Endothelial cell of umbilical vein (primary cell): Measurements from ENCODE around the gene NYAP2. TPM values are rescaled to one million over a fixed set of nuclear protein-coding genes. Genes with fewer than 3 reads are reported as not detected.

Experiments used
- BruUV-seq: library from RNA; stranded (reverse); fragments of 400-500 nt; replicated peaks from 2 replicates; lab custom pipeline; 2021; lab: Mats Ljungman, UMichigan
- CTCF ChIA-PET: fragments of 300-600, 350-600 bp; sonication (Branson Sonifier 250); formaldehyde crosslinking; loops from one replicate; lab custom pipeline; 2021; ENCODE audit warnings: antibody characterized with exemption, inconsistent platforms; lab: Charles Lee
- POLR2A ChIA-PET: fragments of 300-600, 350-600 bp; sonication (Branson Sonifier 250); formaldehyde crosslinking; loops from one replicate; lab custom pipeline; 2021; ENCODE audit warnings: antibody characterized with exemption, inconsistent platforms; lab: Charles Lee
- DNase-seq: peaks from one replicate; pipeline ENCODE4 v3.0.0-alpha.2; 2011; ENCODE audit warnings: low read depth, low spot score
- FAIRE-seq: peaks from 2 replicates; lab custom pipeline; 2011; peaks lifted over from hg19 to GRCh38; lab: Jason Lieb, UNC
- H2AFZ ChIP-seq: 2 replicates; pipeline ENCODE4 v1.6.0; 2012; ENCODE audit warnings: low read depth, low read length, control low read depth, inconsistent platforms
- H3K27ac ChIP-seq: 2 replicates; pipeline ENCODE4 v1.5.1; 2011; ENCODE audit warnings: low read depth, mild to moderate bottlenecking, control low read depth, low read length, moderate library complexity; ENCODE audit not compliant: insufficient read depth
- H3K27me3 ChIP-seq, 2 experiments: 2 replicates each; pipeline versions ENCODE4 v1.6.0 to v1.6.1; 2011; ENCODE audit warnings: low read length in 2 of 2, mixed read lengths in 1 of 2; ENCODE audit not compliant: control insufficient read depth in 2 of 2, insufficient read depth in 2 of 2
- H3K36me3 ChIP-seq, 2 experiments: 2 replicates in 1 of 2; 3 replicates in 1 of 2; pipeline ENCODE4 v1.5.1; 2011; ENCODE audit warnings: low read length in 2 of 2, mild to moderate bottlenecking in 1 of 2, moderate library complexity in 1 of 2; ENCODE audit not compliant: control insufficient read depth in 2 of 2, insufficient read depth in 2 of 2; ENCODE audit errors: extremely low read depth in 1 of 2
- H3K4me1 ChIP-seq: 3 replicates; pipeline ENCODE4 v1.5.1; 2011; ENCODE audit warnings: mild to moderate bottlenecking, low read length; ENCODE audit not compliant: control insufficient read depth, insufficient read depth; ENCODE audit errors: extremely low read depth
- H3K4me2 ChIP-seq: 2 replicates; pipeline ENCODE4 v1.6.1; 2011; ENCODE audit warnings: low read length, control low read depth, mixed read lengths; ENCODE audit not compliant: insufficient read depth
- H3K4me3 ChIP-seq, 3 experiments: fragments of 200-600 bp in 1 of 3; sonication (generic), shearing (Covaris generic) in 1 of 3; replicated peaks in 1 of 3; 2 replicates each; pipeline ENCODE4 v1.5.1; 2011 to 2016; ENCODE audit warnings: control low read depth in 3 of 3, low read length in 3 of 3, mild to moderate bottlenecking in 2 of 3, inconsistent platforms in 1 of 3, low read depth in 1 of 3, moderate library complexity in 1 of 3; ENCODE audit not compliant: insufficient read depth in 1 of 3
- H3K79me2 ChIP-seq: 2 replicates; pipeline ENCODE4 v1.6.0; 2012; ENCODE audit warnings: low read length, inconsistent platforms; ENCODE audit not compliant: control insufficient read depth, insufficient read depth
- H3K9ac ChIP-seq: replicated peaks from 2 replicates; pipeline ENCODE3; 2011; ENCODE audit warnings: low read length, control low read depth; ENCODE audit not compliant: insufficient read depth; ENCODE audit errors: extremely low read depth
- H3K9me1 ChIP-seq: replicated peaks from 3 replicates; pipeline ENCODE4 v1.6.0; 2011; ENCODE audit warnings: mild to moderate bottlenecking, low read length; ENCODE audit not compliant: control insufficient read depth, insufficient read depth; ENCODE audit errors: extremely low read depth
- H3K9me3 ChIP-seq: replicated peaks from 2 replicates; pipeline ENCODE4 v1.5.1; 2012; ENCODE audit warnings: low read length, inconsistent platforms; ENCODE audit not compliant: control insufficient read depth, insufficient read depth
- H4K20me1 ChIP-seq: replicated peaks from 2 replicates; pipeline ENCODE3; 2011; ENCODE audit warnings: mild to moderate bottlenecking, low read length; ENCODE audit not compliant: control insufficient read depth, insufficient read depth; ENCODE audit errors: extremely low read depth
- CTCF ChIP-seq, 2 donors: IDR thresholded peaks; 1 replicate in 1 of 2; 2 replicates in 1 of 2; pipeline ENCODE4 v1.5.1; 2011; ENCODE audit warnings: low read length in 2 of 2, mild to moderate bottlenecking in 2 of 2, moderate library complexity in 2 of 2, control low read depth in 1 of 2, inconsistent platforms in 1 of 2, low read depth in 1 of 2; ENCODE audit not compliant: insufficient read depth in 1 of 2; ENCODE audit errors: extremely low read depth in 1 of 2
- EZH2 ChIP-seq: IDR thresholded peaks from 2 replicates; pipeline ENCODE4 v1.6.1; 2012; ENCODE audit warnings: borderline replicate concordance, low read depth, mild to moderate bottlenecking, moderate library complexity, low read length, inconsistent platforms; ENCODE audit not compliant: severe bottlenecking
- FOS ChIP-seq: IDR thresholded peaks from 2 replicates; pipeline ENCODE4 v1.6.1; 2011; ENCODE audit warnings: mild to moderate bottlenecking, low read length, moderate library complexity, borderline replicate concordance; ENCODE audit not compliant: insufficient read depth
- GATA2 ChIP-seq: IDR thresholded peaks from 2 replicates; pipeline ENCODE4 v1.7.0; 2011; ENCODE audit warnings: low read depth, mild to moderate bottlenecking, moderate library complexity, mixed read lengths, low read length; ENCODE audit not compliant: insufficient read length, insufficient read depth
- JUN ChIP-seq: IDR thresholded peaks from 2 replicates; pipeline ENCODE4 v1.6.1; 2011; ENCODE audit warnings: borderline replicate concordance, low read depth; ENCODE audit not compliant: insufficient read length, insufficient read depth
- MAX ChIP-seq: IDR thresholded peaks from 2 replicates; pipeline ENCODE4 v1.6.1; 2011; ENCODE audit not compliant: insufficient read depth, insufficient read length
- MYC ChIP-seq: IDR thresholded peaks from one replicate; pipeline ENCODE4 v1.6.1; 2011; ENCODE audit warnings: mild to moderate bottlenecking, low read depth, low read length
- POLR2A ChIP-seq: IDR thresholded peaks from 2 replicates; pipeline ENCODE4 v1.6.1; 2012; ENCODE audit warnings: low read depth, mild to moderate bottlenecking, control low read depth, low read length
- POLR2AphosphoS5 ChIP-seq: IDR thresholded peaks from 2 replicates; pipeline ENCODE4 v1.6.1; 2012; ENCODE audit warnings: low read depth, mild to moderate bottlenecking, control low read depth, low read length, moderate library complexity; ENCODE audit not compliant: insufficient read depth
- dilution Hi-C: fragments of 300-500 bp; cut with MboI; formaldehyde crosslinking; loops from one replicate; pipeline ENCODE4 v1.15.0; 2019; ENCODE audit warnings: low sequenced_read_pairs; ENCODE audit not compliant: extremely low pct_ligation_motif_present
- intact Hi-C: fragments of 100-400 bp; cut with micrococcal nuclease; formaldehyde crosslinking; loops from one replicate; pipeline ENCODE4 v1.10.0; 2022
- polyA plus RNA-seq, 4 experiments: library from polyadenylated mRNA; depleted of rRNA in 3 of 4; stranded (reverse) in 3 of 4; unstranded in 1 of 4; fragments of >200 nt; gene quantifications; 2 replicates each; pipeline versions ENCODE4 v1.2.1 to v1.2.3, GENCODE V29; 2011 to 2012; ENCODE audit warnings: missing spikeins in 1 of 4
- total RNA-seq: library from RNA; stranded (reverse); gene quantifications from 2 replicates; pipeline ENCODE4 v1.2.3, GENCODE V29; 2021

Gene NYAP2
- total and polyA plus RNA-seq, 2 donors (not counting 3 experiments of a cell fraction or from before 2014, with no cell fraction given) = not detected

- Histone ChIP-seq H3K27ac (no peak overlapping the region), H3K9me3 (no peaks in the 10 kb centered on the region), H2AFZ (no peak overlapping the region), H3K9ac (no peak overlapping the region), H3K79me2 (no peaks in the 10 kb centered on the region), H3K27me3 (no peaks in the 10 kb centered on the region), H4K20me1 (no peaks in the 10 kb centered on the region), H3K4me1 (no peaks in the 10 kb centered on the region), H3K9me1 (no peaks in the 10 kb centered on the region), H3K36me3 (no peaks in the 10 kb centered on the region), H3K4me2 (no peak overlapping the region), H3K4me3 (no peak overlapping the region)
- DNase-seq (no peak), FAIRE-seq (no peak)
- dilution Hi-C loops (no loop called here), intact Hi-C loops (no loop called here)
- POLR2A ChIA-PET = no interaction called here
- CTCF ChIA-PET = no interaction called here
- BruUV-seq = no TSS peak
- TF ChIP-seq POLR2A (no peak), MAX (no peak), POLR2AphosphoS5 (no peak), JUN (no peak), CTCF (IDR thresholded peaks at IDR 0.05; ENCODE audit: extremely low read depth in 1 of 2, insufficient read depth in 1 of 2, low read depth in 1 of 2, low read length in 2 of 2) (no peak), MYC (no peak), GATA2 (no peak), EZH2 (no peak), FOS (no peak)
Measured at GRCh38 chr2:225614915-225615314, 215.4 kb downstream of the NYAP2 start.
